Activated naive CD4-positive, alpha-beta T cell treated with anti-CD3 and anti-CD28 coated beads, Interleukin-2, amount 50 U/mL, for 72 hours (primary cell): ENCODE results near the gene ZNF275. TPM values are rescaled to one million over a fixed set of nuclear protein-coding genes. Genes with fewer than 3 reads are reported as not detected.
"Not testable (repeated sequence)": the region's sequence is repeated elsewhere in the genome, so short reads cannot be mapped to it uniquely, and the experiment has no call there.

Source experiments
- ATAC-seq, 2 donors: fragments of 150-1000 bp; cut with Tn5 transposase; 2 replicates each; pipeline ENCODE4 v1.10.0; 2021; ENCODE audit warnings: mild to moderate bottlenecking in 2 of 2, moderate library complexity in 2 of 2
- DNase-seq, 2 donors: peaks; one replicate each; pipeline ENCODE4 v3.0.0; 2021 to 2022; ENCODE audit warnings: low spot score in 2 of 2
- H3K27ac Mint-ChIP-seq, 2 donors: one replicate each; pipeline ENCODE4 v1.8.0; 2022; ENCODE audit warnings: mild to moderate bottlenecking in 2 of 2, mixed read lengths in 2 of 2
- H3K36me3 Mint-ChIP-seq, 2 donors: one replicate each; pipeline ENCODE4 v1.8.0; 2022; ENCODE audit warnings: mixed read lengths in 2 of 2
- H3K9me3 Mint-ChIP-seq, 2 donors: one replicate each; pipeline ENCODE4 v1.8.0; 2022; ENCODE audit warnings: mixed read lengths in 2 of 2
- total RNA-seq, 2 donors: library from RNA; stranded (reverse); gene quantifications; one replicate each; pipeline ENCODE4 v1.2.3, GENCODE V29; 2022

Gene ZNF275
- total RNA-seq, 2 donors from 2014 or later = 8.8 to 24.1 TPM

DNA sequence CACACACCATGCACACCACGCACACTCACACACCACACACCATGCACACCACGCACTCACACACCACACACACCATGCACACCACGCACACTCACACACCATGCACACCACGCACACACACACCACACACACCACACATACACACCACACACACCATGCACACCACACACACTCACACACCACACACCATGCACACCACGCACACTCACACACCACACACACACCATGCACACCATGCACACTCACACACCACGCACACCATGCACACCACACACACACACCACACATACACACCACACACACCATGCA is 55.5 kb downstream of the ZNF275 start:
- not testable (repeated sequence) for H3K36me3 Mint-ChIP-seq

GRCh38 chrX:153392642-153393321 is 58.8 kb downstream of the ZNF275 start:
- DNase-seq = no peak
- Mint-ChIP-seq H3K36me3 (no peaks in the 10 kb centered on the region), H3K9me3 (no peaks in the 10 kb centered on the region), H3K27ac (no peak overlapping the region)
- no peak for ATAC-seq

More for the DNA sequence above, 55.5 kb downstream of the ZNF275 start:
- ATAC-seq, H3K9me3 Mint-ChIP-seq, H3K27ac Mint-ChIP-seq, DNase-seq: not testable (repeated sequence)

DNA sequence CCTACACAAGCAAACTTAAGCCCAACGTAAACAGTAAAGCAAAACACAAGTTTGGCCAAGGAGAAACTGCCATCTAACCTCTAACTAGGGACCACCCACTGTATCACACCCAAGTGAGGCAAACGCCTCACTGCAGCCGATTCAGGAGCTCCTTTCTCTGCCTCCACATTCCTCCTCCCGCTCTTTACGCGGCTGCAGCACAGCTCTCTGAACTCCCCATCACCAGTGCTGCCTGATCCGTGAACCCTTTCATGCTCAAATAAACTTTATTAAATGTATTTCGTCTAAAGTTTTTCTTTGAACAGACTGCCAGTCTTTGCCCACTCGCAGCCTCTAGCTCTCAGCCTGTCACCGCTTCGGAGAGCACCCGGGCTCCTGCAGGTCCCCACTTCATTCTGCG is 60.7 kb downstream of the ZNF275 start:
- no peaks in the 10 kb centered on the region for H3K9me3 Mint-ChIP-seq
- ATAC-seq = no peak
- no peaks in the 10 kb centered on the region for H3K36me3 Mint-ChIP-seq
- H3K27ac Mint-ChIP-seq = no peak overlapping the region
- no peak for DNase-seq

GRCh38 chrX:153395613-153396319 is 61.8 kb downstream of the ZNF275 start:
- ATAC-seq (no peak), DNase-seq (no peak)
- no peaks in the 10 kb centered on the region for H3K9me3 Mint-ChIP-seq
- H3K27ac Mint-ChIP-seq = no peak overlapping the region
- H3K36me3 Mint-ChIP-seq = no peaks in the 10 kb centered on the region

- DNase-seq (no peak), ATAC-seq (no peak)
- Mint-ChIP-seq H3K9me3 (no peaks in the 10 kb centered on the region), H3K27ac (no peak overlapping the region), H3K36me3 (no peaks in the 10 kb centered on the region)
Observed at GRCh38 chrX:153396320-153397195, 62.6 kb downstream of the ZNF275 start.

DNA sequence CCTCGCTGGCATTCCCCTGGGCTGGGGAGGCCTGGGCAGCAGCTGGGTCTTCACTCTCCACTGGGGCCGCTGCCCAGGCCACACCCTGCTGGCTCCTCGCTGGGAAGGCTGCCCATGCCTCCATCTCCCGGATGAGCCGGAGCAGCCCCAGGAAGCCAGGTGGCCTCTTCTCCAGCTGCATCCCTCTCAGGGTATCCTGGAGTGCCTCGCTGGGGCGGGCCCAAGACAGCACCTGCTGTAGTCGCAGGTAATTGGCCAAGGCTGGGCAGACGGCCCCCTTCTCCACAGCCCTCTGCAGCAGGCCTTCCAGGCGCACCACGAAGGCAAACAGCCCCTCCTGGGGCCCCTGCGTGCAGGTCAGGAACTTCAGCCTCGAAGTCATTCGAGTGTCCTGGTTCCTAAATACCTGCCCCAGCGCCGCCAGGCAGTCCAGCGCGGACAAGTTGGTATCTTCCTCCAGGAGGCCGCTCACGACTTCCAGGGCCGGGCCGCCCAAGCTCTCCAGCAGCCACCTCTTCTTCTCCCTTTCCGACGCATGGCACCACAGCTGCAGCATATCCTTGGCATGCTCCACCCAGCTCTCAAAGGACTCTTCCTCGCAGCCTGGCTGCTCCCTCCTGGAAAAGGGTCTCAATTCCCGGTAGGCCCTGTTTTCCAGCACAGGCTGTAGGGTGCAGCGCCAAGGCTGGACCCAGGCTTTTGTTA is 63.5 kb downstream of the ZNF275 start:
- Mint-ChIP-seq H3K27ac (no peak overlapping the region), H3K9me3 (no peaks in the 10 kb centered on the region), H3K36me3 (no peaks in the 10 kb centered on the region)
- no peak for DNase-seq
- no peak for ATAC-seq

GRCh38 chrX:153398275-153398960 is 64.5 kb downstream of the ZNF275 start:
- no peaks in the 10 kb centered on the region for H3K36me3 Mint-ChIP-seq
- H3K27ac Mint-ChIP-seq = no peak overlapping the region
- ATAC-seq (no peak), DNase-seq (no peak)
- H3K9me3 Mint-ChIP-seq = no peaks in the 10 kb centered on the region

DNA sequence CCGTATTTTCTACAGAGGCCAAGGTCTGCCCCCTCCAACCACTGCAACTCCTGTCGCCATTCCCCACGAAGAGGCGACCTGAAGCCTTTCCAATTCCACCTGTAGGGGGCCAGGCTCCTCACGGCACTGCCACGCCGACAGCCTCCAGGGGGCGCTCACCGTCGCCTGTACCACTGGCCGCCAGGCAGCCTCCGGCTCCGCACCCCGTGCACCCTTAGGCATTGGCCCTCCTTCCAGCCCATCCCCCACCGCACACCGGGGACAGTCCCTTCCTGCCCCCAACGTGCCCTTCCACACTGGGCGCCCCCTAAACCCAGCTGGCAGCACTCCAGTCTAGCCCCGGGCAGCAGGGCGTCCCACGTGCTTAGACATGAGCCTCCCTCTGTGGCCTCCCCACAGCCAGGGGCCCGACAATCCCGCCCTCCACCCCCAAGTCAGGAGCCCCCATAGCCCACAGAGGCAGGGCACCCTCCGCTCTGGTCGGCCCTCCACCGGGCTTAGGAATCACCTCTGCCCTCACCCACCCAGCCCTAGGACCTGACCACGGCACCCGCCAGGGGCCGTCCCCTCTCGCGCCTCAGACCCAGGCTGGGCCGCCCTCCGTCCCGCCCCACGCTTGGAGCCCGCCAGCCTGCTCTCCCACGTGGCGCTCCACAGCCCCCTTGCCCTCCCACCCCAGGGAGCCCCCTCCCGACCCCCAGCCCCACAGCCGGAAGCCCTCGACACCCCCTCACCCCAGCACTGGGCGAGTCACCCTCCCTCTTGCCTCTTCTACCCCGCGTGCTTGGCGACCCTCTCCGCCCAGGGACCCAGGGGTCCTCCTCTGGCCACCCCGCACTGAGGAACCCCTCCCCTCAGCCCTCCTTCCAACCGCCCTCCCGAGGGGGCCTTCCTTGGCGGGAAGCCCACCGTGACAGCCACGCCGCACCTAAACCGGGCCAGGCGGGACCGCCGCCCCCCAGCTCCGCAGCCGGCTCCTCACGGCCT is 66.5 kb downstream of the ZNF275 start:
- ATAC-seq (peak; percentile 66 to 85), DNase-seq (peak in 1 of 2 donors; percentile 68)
- Mint-ChIP-seq H3K9me3 (no peaks in the 10 kb centered on the region), H3K27ac (no peak overlapping the region), H3K36me3 (no peaks in the 10 kb centered on the region)

- Mint-ChIP-seq H3K9me3 (no peaks in the 10 kb centered on the region), H3K27ac (no peak within 1 kb of the TSS), H3K36me3 (no peaks in the 10 kb centered on the region)
- ATAC-seq (no peak), DNase-seq (no peak)
Observed at GRCh38 chrX:153401133-153401764, 67.3 kb downstream of the ZNF275 start, which contains the start of gene PNMA6E. TSS of gene PNMA6E (minus strand) at chrX:153401350. CDS start at chrX:153398849, 2,501 bp downstream.

Other genes with a start within 250 kb of the ZNF275 start
- gene MAGEA1, start 154.9 kb upstream of the ZNF275 start, total RNA-seq = not detected
- not detected for gene PNMA6F, start 12.4 kb upstream of the ZNF275 start, total RNA-seq
- gene PNMA6E, start 67.2 kb downstream of the ZNF275 start, total RNA-seq = not detected
- 1 to 10 TPM in 1 of 2 donors, under 1 TPM in 1; 0.89 to 2.0 TPM for gene ZFP92, start 77.3 kb downstream of the ZNF275 start, total RNA-seq
- 1 to 10 TPM; 1.0 to 1.6 TPM for gene TREX2, start 111.9 kb downstream of the ZNF275 start, total RNA-seq
- 10 to 100 TPM; 35.4 to 65.5 TPM for gene HAUS7, start 136.4 kb downstream of the ZNF275 start, total RNA-seq
- not detected for gene BGN, start 160.8 kb downstream of the ZNF275 start, total RNA-seq
- not detected for gene ATP2B3, start 183.5 kb downstream of the ZNF275 start, total RNA-seq